Prostate gland (tissue), 2 donors: ENCODE results near the gene PCDHB3.

Source experiments
- CTCF ChIP-seq, 4 experiments: fragments of 200-600 bp in 2 of 4; fragments of 450-650 bp in 2 of 4; sonication (generic) in 2 of 4; IDR thresholded peaks; 1 replicate in 3 of 4; 2 replicates in 1 of 4; pipeline ENCODE4 v1.5.1; 2016 to 2019; ENCODE audit warnings: antibody characterized with exemption in 4 of 4, mild to moderate bottlenecking in 2 of 4, moderate library complexity in 2 of 4
- POLR2A ChIP-seq: fragments of 450-650 bp; IDR thresholded peaks from one replicate; pipeline ENCODE4 v1.6.1; 2016; ENCODE audit warnings: antibody characterized with exemption, mild to moderate bottlenecking

GRCh38 chr5:141095263-141095641, 5.0 kb upstream of the PCDHB3 start:
- TF ChIP-seq POLR2A = no peak
- no peak for TF ChIP-seq CTCF (IDR thresholded peaks at IDR 0.05)
